GM12801 (cell line): ENCODE data around the gene EIF3L.

Source experiments
- TF ChIP-seq, protein P1 (sequence below): IDR thresholded peaks from one replicate; pipeline ENCODE4 v1.5.1; 2011; ENCODE audit warnings: control low read depth; ENCODE audit not compliant: insufficient read length; ENCODE audit errors: extremely low read depth

EIF3L gene

DNA sequence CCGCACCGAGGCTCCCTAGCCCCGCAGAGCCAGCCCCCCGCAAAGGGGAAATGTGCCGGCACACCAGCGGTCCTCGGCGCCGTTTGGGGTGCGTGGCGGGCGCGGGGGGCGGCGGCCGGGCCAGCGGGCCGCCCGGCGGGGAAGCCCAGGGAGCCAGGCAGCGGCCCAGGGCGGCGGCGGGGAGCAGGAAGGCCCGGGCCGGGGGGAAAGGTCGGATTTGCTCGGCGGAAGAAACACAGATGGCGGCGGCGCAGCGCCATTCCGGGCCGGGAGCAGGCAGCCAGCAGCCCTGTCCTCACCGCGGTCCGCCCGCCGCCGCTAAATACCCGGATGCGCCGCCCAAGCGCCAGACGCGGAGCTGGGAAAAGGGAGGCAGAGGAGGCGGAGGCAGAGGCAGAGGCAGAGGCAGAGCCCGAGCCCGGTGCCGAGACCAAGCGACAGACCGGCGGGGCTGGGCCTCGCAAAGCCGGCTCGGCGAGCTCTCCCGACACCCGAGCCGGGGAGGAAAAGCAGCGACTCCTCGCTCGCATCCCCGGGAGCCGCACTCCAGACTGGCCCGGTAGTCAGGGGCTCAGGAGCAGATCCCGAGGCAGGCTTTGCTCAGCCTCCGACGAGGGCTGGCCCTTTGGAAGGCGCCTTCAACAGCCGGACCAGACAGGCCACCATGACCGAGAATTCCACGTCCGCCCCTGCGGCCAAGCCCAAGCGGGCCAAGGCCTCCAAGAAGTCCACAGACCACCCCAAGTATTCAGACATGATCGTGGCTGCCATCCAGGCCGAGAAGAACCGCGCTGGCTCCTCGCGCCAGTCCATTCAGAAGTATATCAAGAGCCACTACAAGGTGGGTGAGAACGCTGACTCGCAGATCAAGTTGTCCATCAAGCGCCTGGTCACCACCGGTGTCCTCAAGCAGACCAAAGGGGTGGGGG is 44.1 kb upstream of the EIF3L start:
- TF ChIP-seq, protein P1, sequence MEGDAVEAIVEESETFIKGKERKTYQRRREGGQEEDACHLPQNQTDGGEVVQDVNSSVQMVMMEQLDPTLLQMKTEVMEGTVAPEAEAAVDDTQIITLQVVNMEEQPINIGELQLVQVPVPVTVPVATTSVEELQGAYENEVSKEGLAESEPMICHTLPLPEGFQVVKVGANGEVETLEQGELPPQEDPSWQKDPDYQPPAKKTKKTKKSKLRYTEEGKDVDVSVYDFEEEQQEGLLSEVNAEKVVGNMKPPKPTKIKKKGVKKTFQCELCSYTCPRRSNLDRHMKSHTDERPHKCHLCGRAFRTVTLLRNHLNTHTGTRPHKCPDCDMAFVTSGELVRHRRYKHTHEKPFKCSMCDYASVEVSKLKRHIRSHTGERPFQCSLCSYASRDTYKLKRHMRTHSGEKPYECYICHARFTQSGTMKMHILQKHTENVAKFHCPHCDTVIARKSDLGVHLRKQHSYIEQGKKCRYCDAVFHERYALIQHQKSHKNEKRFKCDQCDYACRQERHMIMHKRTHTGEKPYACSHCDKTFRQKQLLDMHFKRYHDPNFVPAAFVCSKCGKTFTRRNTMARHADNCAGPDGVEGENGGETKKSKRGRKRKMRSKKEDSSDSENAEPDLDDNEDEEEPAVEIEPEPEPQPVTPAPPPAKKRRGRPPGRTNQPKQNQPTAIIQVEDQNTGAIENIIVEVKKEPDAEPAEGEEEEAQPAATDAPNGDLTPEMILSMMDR: no peak

DNA sequence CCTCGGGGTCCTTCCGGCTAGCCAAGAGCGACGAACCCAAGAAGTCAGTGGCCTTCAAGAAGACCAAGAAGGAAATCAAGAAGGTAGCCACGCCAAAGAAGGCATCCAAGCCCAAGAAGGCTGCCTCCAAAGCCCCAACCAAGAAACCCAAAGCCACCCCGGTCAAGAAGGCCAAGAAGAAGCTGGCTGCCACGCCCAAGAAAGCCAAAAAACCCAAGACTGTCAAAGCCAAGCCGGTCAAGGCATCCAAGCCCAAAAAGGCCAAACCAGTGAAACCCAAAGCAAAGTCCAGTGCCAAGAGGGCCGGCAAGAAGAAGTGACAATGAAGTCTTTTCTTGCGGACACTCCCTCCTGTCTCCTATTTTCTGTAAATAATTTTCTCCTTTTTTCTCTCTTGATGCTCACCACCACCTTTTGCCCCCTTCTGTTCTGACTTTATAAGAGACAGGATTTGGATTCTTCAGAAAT is 43.4 kb upstream of the EIF3L start:
- TF ChIP-seq, protein P1: no peak

GRCh38 chr22:37806409-37807333 is 42.5 kb upstream of the EIF3L start:
- TF ChIP-seq, protein P1: no peak

GRCh38 chr22:37807410-37808293 is 41.6 kb upstream of the EIF3L start, which contains the start of gene GCAT:
GCAT (plus strand) TSS chr22:37807934; CDS start chr22:37807968, 34 bp downstream.
- TF ChIP-seq, protein P1: no peak

DNA sequence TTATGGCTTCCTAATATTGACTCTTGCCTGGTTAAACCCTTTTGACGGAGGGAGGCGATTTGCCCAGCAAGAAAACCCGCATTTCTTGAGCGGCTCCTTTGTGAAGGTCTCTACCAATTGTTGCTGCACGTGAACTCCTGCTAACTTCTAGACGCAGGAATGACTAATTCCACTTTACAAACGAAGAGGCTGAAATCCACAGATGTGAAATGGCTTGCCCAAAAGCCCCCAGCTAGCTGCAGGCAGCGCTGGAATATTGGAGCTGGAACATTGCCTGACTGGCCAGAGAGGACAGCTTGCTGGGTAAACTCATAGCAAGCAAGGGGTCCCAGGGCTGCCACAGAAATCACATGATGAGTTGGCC is 40.9 kb upstream of the EIF3L start:
- TF ChIP-seq, protein P1: no peak

DNA sequence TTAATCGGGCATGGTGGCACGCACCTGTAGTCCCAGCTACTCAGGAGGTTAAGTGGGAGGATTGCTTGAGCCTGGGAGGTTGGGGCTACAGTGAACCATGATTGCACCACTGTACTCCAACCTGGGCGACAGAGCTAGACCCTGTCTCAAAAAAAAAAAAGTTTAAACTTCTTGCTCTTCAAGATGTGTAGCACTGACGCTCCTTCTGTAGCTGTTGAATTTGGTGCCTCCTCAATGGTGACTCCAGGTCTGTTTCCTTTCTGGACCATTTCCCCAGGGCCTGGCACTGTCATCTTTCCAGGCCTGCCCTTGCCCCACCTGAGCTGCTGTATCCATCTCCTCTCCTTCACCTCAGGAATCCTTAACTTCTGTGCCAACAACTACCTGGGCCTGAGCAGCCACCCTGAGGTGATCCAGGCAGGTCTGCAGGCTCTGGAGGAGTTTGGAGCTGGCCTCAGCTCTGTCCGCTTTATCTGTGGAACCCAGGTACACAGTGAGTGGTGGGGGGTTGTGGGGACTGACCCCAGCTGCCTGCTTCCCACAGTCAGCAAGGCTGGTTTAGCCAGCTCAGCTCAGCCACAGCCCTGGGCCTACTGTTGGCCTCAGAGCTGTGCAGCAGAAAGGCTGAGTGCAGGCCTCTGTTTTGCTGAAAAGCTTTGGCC is 39.4 kb upstream of the EIF3L start:
- TF ChIP-seq, protein P1: no peak
